ENCODE measurements around the gene MIPOL1. TPM values are rescaled to one million over a fixed set of nuclear protein-coding genes. Genes with fewer than 3 reads are reported as not detected.

The MIPOL1 gene
- total and polyA plus RNA-seq, 2 of the 4 experiments (the other 2 are of a cell fraction): 2.7 to 5.9 TPM

DNA sequence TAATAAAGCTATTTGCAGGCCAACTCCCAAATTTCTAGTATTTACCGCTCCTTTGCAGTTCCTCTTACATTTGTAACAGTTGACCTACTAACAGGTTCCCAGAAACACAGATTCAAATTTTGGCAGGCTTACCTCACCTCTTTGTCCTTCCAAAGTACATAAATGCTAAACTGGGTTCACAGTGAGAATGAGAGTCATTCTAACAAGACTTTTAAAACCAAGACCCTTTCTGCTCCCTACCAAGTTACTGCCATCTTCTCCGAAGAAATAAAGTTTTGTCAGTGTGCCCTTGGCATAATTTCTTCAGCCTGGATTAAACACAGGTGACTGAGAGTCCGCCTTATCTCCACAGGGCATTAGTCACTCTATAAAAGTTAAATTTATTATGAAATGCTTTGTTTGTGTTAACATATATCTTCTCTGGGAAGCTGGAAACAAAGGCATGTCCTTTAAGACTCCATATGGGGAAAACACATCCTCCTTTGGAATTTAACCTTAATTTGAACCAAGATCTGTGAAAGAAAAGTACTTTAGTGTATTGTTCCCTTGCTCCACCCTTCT lies 369.2 kb downstream of the MIPOL1 start:
- Histone ChIP-seq H2BK20ac (ENCODE audit: low read depth, low read length) (no peak overlapping the region), H4K91ac (ENCODE audit: insufficient read depth, low read depth, low read length) (no peak overlapping the region), H3K9me1 (ENCODE audit: insufficient read depth, low read length) (no peaks in the 10 kb centered on the region), H2AK5ac (ENCODE audit: low read depth, low read length) (no peak overlapping the region), H2AFZ (replicated peaks; ENCODE audit: low read length, poor library complexity) (no peak overlapping the region), H3K9me3 (ENCODE audit: control insufficient read depth, insufficient read depth, low read length) (no peaks in the 10 kb centered on the region), H4K8ac (ENCODE audit: low read depth in 2 of 2, low read length in 2 of 2) (no peak overlapping the region), H2BK120ac (ENCODE audit: low read depth, low read length) (no peak overlapping the region), H3K36me3 (ENCODE audit: control insufficient read depth, insufficient read depth, low read length) (no peaks in the 10 kb centered on the region), H4K5ac (ENCODE audit: low read depth, low read length) (no peak overlapping the region), H3K79me1 (ENCODE audit: low read depth in 1 of 2, low read length in 2 of 2) (no peaks in the 10 kb centered on the region), H3K27ac (ENCODE audit: insufficient read depth, low read length) (no peak overlapping the region), H3K27me3 (ENCODE audit: control insufficient read depth, insufficient read depth, low read length) (no peaks in the 10 kb centered on the region), H3K4me2 (ENCODE audit: low read depth, low read length) (no peak overlapping the region), H3K9ac (ENCODE audit: low read depth, low read length) (no peak overlapping the region), H2BK5ac (ENCODE audit: low read depth, low read length, poor library complexity, severe bottlenecking) (no peak overlapping the region), H3K23ac (ENCODE audit: low read depth, low read length) (no peak overlapping the region), H3K4me1 (ENCODE audit: control insufficient read depth, insufficient read depth, low read length) (no peaks in the 10 kb centered on the region), H3K4me3 (ENCODE audit: insufficient read depth, low read depth, low read length) (no peak overlapping the region), H4K20me1 (ENCODE audit: insufficient read depth, low read length) (no peaks in the 10 kb centered on the region), H2AK9ac (replicated peaks; ENCODE audit: low read depth, low read length, poor library complexity) (no peak overlapping the region), H3K14ac (replicated peaks; ENCODE audit: low read depth, low read length) (no peak overlapping the region), H2BK15ac (ENCODE audit: low read depth, low read length) (no peak overlapping the region), H3K56ac (ENCODE audit: extremely low read depth, insufficient read depth, low read length) (no peak overlapping the region), H3K18ac (ENCODE audit: low read depth, low read length) (no peak overlapping the region), H3K4ac (ENCODE audit: low read depth, low read length) (no peak overlapping the region)
- BruUV-seq (replicated peaks): no TSS peak
- CTCF ChIA-PET: no interaction called here
- intact Hi-C loops (cut with micrococcal nuclease): no loop called here
- in situ Hi-C loops (cut with MboI; ENCODE audit: low sequenced_read_pairs): no loop called here
- WGBS, 2 experiments (ENCODE audit: extremely low coverage in 2 of 2, insufficient read length in 1 of 2): no CpG with 5 or more reads among the region's 3 CpGs
- no peak for DNase-seq
- POLR2A ChIA-PET (ENCODE audit: unreplicated experiment): no interaction called here
- dilution Hi-C loops (cut with HindIII; ENCODE audit: low sequenced_read_pairs, unreplicated experiment): no loop called here
- TF ChIP-seq BHLHE40 (IDR thresholded peaks at IDR 0.05; ENCODE audit: low read depth, low read length): no peak
- TF ChIP-seq RFX5 (IDR thresholded peaks at IDR 0.05; ENCODE audit: low read depth, low read length): no peak
- no peak for TF ChIP-seq CEBPB (IDR thresholded peaks at IDR 0.05; ENCODE audit: low read depth, low read length)
- TF ChIP-seq, protein P1, sequence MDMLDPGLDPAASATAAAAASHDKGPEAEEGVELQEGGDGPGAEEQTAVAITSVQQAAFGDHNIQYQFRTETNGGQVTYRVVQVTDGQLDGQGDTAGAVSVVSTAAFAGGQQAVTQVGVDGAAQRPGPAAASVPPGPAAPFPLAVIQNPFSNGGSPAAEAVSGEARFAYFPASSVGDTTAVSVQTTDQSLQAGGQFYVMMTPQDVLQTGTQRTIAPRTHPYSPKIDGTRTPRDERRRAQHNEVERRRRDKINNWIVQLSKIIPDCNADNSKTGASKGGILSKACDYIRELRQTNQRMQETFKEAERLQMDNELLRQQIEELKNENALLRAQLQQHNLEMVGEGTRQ (IDR thresholded peaks at IDR 0.05; ENCODE audit: low read depth, low read length): no peak
- no peak for TF ChIP-seq NFE2L2 (IDR thresholded peaks at IDR 0.05; ENCODE audit: low read depth, low read length)
- no peak for TF ChIP-seq CHD1 (IDR thresholded peaks at IDR 0.05; ENCODE audit: low read depth, low read length)
- no peak for TF ChIP-seq MAFK (IDR thresholded peaks at IDR 0.05; ENCODE audit: low read depth, low read length)
- no peak for TF ChIP-seq RCOR1 (IDR thresholded peaks at IDR 0.05; ENCODE audit: insufficient replicate concordance, low read length)
- TF ChIP-seq FOS (IDR thresholded peaks at IDR 0.05; ENCODE audit: low read depth, low read length): no peak
- TF ChIP-seq, protein P2, sequence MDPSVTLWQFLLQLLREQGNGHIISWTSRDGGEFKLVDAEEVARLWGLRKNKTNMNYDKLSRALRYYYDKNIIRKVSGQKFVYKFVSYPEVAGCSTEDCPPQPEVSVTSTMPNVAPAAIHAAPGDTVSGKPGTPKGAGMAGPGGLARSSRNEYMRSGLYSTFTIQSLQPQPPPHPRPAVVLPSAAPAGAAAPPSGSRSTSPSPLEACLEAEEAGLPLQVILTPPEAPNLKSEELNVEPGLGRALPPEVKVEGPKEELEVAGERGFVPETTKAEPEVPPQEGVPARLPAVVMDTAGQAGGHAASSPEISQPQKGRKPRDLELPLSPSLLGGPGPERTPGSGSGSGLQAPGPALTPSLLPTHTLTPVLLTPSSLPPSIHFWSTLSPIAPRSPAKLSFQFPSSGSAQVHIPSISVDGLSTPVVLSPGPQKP (IDR thresholded peaks at IDR 0.05; ENCODE audit: borderline replicate concordance, low read depth, low read length): no peak
- no peak for TF ChIP-seq SMC3 (IDR thresholded peaks at IDR 0.05; ENCODE audit: low read depth, low read length)
- no peak for TF ChIP-seq MXI1 (IDR thresholded peaks at IDR 0.05; ENCODE audit: borderline replicate concordance, low read depth, low read length)
- ATAC-seq (ENCODE audit: low read depth): no peak
